Choroid plexus epithelial cell (primary cell): ENCODE measurements around the gene RPS15.

Experiments
- DNase-seq: peaks from one replicate; pipeline ENCODE4 v3.0.0-alpha.2; 2010; ENCODE audit warnings: low read depth
- H3K4me3 ChIP-seq: 2 replicates; pipeline ENCODE4 v1.5.1; 2011; ENCODE audit warnings: low read depth, mild to moderate bottlenecking, control low read depth, low read length, moderate library complexity
- TF ChIP-seq, protein P1 (sequence below): conservative IDR thresholded peaks from 2 replicates; pipeline ENCODE4 v1.5.1; 2011; ENCODE audit warnings: low read depth, mild to moderate bottlenecking, control low read depth, inconsistent platforms, low read length, moderate library complexity

The RPS15 gene

DNA sequence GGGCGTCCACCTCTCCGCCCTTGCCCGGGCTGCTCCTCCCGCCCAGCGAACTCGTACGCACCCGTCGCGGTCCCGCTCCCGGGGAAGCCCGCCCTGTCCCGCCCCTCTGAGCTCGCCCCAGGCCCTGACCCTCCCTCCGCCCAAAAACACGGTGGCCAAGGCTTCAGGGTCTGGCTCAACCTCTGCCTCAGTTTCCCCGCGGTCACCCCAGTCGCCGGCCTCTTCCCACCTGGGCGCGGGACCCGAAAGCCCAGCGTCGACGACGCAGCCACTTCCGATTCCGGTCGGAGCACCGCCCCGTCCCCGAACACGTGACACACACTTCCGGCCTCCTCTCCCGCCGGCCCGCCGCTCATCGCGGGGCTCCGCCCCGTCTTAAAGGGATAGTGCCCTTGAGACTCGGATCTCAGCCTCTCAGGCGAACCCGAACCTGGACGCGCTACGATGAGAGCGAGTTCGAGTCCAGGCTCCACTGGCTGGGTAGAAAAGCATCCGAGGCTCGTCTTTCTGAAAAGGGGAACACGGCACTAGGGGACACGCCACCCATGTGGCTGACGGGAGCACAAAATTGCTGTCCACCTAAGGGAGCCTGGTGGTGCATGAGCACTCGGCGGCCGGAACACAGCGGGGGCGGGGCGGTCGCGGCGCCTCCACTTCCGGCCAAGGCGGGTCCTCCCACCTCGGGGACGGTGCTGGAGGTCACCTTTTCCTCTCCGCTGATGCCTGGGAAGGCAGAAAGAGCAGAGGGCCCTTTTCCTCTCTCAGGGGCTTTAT, 40.9 kb downstream of the RPS15 start, which contains the start of gene C19orf25:
C19orf25 (minus strand) TSS at position 282 of the 774 bp plus-strand sequence. CDS start 312 bp downstream, outside the sequence.
- H3K4me3 ChIP-seq, result peak within 1 kb of the TSS; percentile 88
- peak; percentile 94 for DNase-seq
- TF ChIP-seq, protein P1, sequence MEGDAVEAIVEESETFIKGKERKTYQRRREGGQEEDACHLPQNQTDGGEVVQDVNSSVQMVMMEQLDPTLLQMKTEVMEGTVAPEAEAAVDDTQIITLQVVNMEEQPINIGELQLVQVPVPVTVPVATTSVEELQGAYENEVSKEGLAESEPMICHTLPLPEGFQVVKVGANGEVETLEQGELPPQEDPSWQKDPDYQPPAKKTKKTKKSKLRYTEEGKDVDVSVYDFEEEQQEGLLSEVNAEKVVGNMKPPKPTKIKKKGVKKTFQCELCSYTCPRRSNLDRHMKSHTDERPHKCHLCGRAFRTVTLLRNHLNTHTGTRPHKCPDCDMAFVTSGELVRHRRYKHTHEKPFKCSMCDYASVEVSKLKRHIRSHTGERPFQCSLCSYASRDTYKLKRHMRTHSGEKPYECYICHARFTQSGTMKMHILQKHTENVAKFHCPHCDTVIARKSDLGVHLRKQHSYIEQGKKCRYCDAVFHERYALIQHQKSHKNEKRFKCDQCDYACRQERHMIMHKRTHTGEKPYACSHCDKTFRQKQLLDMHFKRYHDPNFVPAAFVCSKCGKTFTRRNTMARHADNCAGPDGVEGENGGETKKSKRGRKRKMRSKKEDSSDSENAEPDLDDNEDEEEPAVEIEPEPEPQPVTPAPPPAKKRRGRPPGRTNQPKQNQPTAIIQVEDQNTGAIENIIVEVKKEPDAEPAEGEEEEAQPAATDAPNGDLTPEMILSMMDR, result no peak

DNA sequence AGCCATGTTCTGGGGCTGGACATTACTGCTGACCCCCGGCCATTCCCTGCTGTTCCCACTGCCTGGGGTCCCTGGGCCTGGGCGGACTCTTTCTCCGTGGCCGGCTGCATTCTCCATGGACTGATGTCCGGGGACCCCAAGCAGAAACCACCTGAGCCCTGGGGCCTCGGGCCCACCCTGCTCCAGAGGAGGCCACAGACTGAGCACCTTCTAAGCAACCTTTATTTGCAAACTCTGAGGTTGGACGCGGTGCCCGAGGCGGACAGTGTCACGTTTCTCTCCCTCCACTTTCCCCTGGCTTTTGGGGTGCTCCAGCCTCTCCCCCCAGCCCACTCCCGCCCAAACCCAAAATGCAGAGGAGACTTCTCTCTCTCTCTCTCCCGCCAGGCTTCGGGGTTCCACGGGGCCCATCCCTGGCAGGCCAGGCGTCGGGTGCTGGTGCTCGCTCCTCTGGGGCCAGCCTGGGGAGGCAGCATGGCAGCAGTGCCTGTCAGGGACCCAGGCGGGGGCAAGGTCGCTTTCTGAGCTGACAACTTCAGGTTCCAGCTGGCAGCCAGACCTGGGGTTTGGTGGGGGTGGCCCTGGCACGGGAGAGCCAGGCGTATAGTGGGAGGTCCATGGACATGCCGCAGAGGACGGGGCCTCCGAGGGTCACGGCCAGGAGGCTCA, 43.2 kb downstream of the RPS15 start:
- TF ChIP-seq, protein P1, result no peak
- DNase-seq, result no peak
- no peak overlapping the region for H3K4me3 ChIP-seq

DNA sequence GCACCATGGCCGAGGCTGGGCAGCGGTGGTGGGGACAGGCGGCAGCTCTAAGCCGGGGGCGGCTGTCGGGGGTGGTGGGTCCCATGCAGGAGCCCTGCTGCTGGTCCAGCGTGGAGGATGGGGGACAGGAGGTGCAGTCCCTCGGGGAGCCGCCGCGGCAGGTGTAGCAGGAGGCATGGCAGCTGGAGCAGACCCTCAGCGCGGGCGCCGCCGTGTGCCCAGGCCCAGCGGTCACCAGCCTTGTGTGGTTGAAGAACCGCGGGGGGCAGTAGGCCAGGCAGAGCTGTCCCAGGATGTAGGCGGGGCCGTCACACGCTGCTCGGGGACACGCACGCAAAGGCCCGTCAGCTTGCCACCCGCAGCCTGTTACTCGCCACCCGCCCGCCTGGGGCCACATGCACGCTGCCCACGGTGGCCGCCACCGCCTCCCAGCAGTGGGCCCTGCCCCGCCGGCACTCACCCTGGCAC, 43.7 kb downstream of the RPS15 start:
- TF ChIP-seq, protein P1, result no peak
- H3K4me3 ChIP-seq, result no peak overlapping the region
- DNase-seq, result no peak

DNA sequence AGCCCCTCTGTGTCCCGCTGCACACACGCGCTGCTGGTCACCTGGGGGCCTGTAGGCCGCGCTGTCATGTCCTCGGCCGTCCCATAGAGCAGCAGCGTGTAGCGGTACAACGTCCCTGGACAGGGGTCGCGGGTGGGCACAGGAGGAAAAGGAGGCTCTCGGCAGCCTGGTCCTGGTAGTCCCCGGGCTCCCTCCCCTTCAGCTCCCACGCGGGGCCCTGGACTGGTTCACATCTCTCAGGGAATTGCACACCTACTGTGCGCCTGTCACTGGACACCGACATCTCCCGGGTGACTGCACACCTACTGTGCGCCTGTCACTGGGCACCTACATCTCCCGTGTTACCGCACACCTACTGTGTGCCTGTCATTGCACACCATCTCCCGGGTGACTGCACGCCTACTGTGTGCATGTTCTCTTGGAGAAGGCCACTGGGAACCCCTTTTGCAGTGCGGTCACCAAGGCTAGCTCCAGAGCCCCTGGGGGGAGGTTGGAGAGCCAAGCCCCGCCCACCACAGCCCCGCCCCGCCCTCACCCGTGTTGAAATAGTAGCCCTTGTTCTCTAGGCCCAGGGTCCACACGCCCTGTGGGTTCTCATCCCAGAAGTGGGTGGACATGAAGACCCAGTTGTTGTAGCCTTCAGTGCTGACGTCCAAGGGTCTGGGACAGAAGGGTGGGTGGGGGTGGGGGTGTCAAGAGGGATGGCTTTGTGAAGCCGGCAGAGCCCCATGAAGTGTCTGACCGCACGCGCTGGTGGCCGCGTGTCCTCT, 44.4 kb downstream of the RPS15 start:
- DNase-seq, result no peak
- TF ChIP-seq, protein P1, result no peak
- H3K4me3 ChIP-seq, result no peak overlapping the region

DNA sequence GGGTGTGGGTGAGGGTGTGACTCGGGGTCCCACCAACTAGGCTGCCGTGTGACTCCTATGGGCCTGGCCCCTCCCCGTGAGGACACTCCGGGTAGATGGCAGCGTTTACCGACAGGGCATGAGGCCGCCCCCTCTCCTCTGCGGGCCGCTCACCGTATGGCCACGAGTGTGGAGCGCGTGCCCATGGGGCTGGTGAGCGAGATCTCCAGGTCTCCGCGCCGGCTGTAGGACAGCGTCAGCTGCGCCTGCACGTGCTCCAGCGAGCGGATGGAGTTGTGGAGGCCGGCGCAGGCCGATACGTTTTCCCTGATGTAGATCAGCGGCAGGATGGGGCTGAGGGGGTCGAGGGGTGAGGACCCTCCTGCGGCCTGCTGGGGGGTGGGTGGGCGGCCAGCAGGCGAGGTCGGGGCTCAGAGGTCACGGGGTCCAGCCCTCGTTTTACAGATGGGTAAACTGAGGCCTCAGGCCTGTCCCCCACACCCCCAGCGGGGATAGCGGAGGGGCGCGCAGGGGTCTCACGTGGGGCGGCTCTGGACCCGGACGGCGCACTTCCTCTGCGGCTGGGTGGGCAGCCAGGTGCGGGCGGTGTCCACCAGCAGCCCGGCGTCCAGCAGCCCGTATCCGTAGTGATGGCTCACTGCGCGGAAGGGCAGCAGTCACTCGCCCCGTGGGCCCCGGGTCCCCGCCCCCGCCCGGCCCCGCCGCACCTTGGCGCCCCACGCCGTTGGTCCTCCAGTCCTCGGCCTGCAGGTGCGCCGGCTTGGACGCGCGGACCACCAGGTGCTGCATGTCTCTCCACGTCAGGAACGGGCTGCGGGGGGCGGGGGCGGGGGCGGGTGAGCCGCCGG, 45.2 kb downstream of the RPS15 start:
- H3K4me3 ChIP-seq, result no peak overlapping the region
- DNase-seq, result no peak
- TF ChIP-seq, protein P1, result no peak

DNA sequence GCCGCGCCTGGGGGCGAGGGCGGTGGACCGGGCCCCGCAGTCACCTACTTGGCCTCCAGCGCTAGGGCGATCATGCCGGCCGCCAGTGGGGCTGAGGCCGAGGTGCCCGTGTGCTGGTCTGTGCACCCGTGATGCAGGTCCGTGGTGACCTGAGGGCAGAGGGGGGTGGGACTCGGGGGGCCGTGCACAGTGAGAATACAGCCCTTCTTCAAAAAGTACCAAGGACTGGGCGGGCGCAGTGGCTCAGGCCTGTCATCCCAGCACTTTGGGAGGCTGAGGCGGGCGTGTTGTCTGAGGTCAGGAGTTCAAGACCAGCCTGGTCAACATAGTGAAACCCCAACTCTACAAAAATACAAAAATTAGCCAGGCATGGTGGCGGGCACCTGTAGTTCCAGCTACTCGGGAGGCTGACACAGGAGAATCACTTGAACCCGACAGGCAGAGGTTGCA, 45.8 kb downstream of the RPS15 start:
- no peak for DNase-seq
- TF ChIP-seq, protein P1, result no peak
- no peak overlapping the region for H3K4me3 ChIP-seq
